B cell (primary cell): ENCODE measurements around the gene MST1. TPM values are rescaled to one million over a fixed set of nuclear protein-coding genes. Genes with fewer than 3 reads are reported as not detected.

Source experiments
- ATAC-seq: fragments of 200-7000 bp; cut with Tn5 transposase; one replicate; pipeline ENCODE4 v1.10.0; 2021; ENCODE audit warnings: low read depth, mild to moderate bottlenecking, moderate number of reproducible peaks, moderate library complexity
- CTCF ChIA-PET: fragments of 350-600 bp; sonication (Branson Sonifier 250); formaldehyde crosslinking; loops from one replicate; lab custom pipeline; 2021; ENCODE audit warnings: antibody characterized with exemption, inconsistent platforms; lab: Charles Lee
- POLR2A ChIA-PET: fragments of 350-600 bp; sonication (Branson Sonifier 250); formaldehyde crosslinking; loops from one replicate; lab custom pipeline; 2021; ENCODE audit warnings: antibody characterized with exemption; lab: Charles Lee
- DNase-seq: peaks from one replicate; pipeline ENCODE4 v3.0.0; 2013
- H2AFZ ChIP-seq: 2 replicates; pipeline ENCODE4 v1.6.1; 2012; ENCODE audit warnings: mild to moderate bottlenecking, low read depth, low read length; ENCODE audit not compliant: insufficient read depth, poor library complexity, severe bottlenecking
- H3K27ac ChIP-seq, 2 donors: 1 replicate in 1 of 2; 2 replicates in 1 of 2; pipeline ENCODE4 v1.5.1; 2012 to 2013; ENCODE audit warnings: low read length in 2 of 2, mild to moderate bottlenecking in 2 of 2, moderate library complexity in 1 of 2
- H3K27me3 ChIP-seq, 4 experiments: fragments of 200-600 bp in 1 of 4; sonication (generic) in 1 of 4; replicated peaks in 1 of 4; 1 replicate in 2 of 4; 2 replicates in 2 of 4; pipeline versions ENCODE4 v1.6.1 to v1.7.0; 2013 to 2016; ENCODE audit warnings: low read length in 3 of 4, mild to moderate bottlenecking in 2 of 4, mixed read lengths in 1 of 4, moderate library complexity in 1 of 4; ENCODE audit not compliant: insufficient read depth in 4 of 4, control insufficient read depth in 3 of 4; ENCODE audit errors: control extremely low read depth in 1 of 4
- H3K36me3 ChIP-seq, 2 experiments: replicated peaks in 1 of 2; 1 replicate in 1 of 2; 2 replicates in 1 of 2; pipeline versions ENCODE4 v1.6.1 to v1.7.1; 2013; ENCODE audit warnings: low read length in 1 of 2; ENCODE audit not compliant: insufficient read depth in 2 of 2, control insufficient read depth in 1 of 2; ENCODE audit errors: control extremely low read depth in 1 of 2, extremely low read depth in 1 of 2
- H3K4me1 ChIP-seq, 2 donors: fragments of 200-600 bp in 1 of 2; sonication (generic) in 1 of 2; 1 replicate in 1 of 2; 2 replicates in 1 of 2; pipeline versions ENCODE4 v1.5.1 to v1.6.1; 2013 to 2017; ENCODE audit warnings: low read length in 2 of 2; ENCODE audit not compliant: control insufficient read depth in 2 of 2, insufficient read depth in 2 of 2
- H3K4me2 ChIP-seq: replicated peaks from 2 replicates; pipeline ENCODE3; 2012; ENCODE audit warnings: mild to moderate bottlenecking, low read depth, low read length; ENCODE audit not compliant: poor library complexity, severe bottlenecking
- H3K4me3 ChIP-seq, 5 experiments: fragments of 200-600 bp in 1 of 5; sonication (generic) in 1 of 5; 1 replicate in 3 of 5; 2 replicates in 2 of 5; pipeline versions ENCODE4 v1.5.1 to v1.7.0; 2011 to 2016; ENCODE audit warnings: low read length in 4 of 5, mild to moderate bottlenecking in 4 of 5, low read depth in 2 of 5, control low read depth in 1 of 5, moderate library complexity in 1 of 5; ENCODE audit not compliant: insufficient read depth in 1 of 5; ENCODE audit errors: control extremely low read depth in 1 of 5, extremely low read depth in 1 of 5
- H3K79me2 ChIP-seq: fragments of 200-600 bp; sonication (generic); one replicate; pipeline ENCODE4 v1.6.0; 2016; ENCODE audit warnings: low read length; ENCODE audit not compliant: control insufficient read depth, insufficient read depth
- H3K9ac ChIP-seq: fragments of 200-600 bp; sonication (generic); 2 replicates; pipeline ENCODE4 v1.6.1; 2017; ENCODE audit warnings: mild to moderate bottlenecking, low read length, moderate library complexity
- H3K9me3 ChIP-seq, 3 donors: one replicate each; pipeline versions ENCODE4 v1.6.1 to v1.7.1; 2013; ENCODE audit warnings: low read length in 2 of 3; ENCODE audit not compliant: control insufficient read depth in 2 of 3, insufficient read depth in 1 of 3; ENCODE audit errors: control extremely low read depth in 1 of 3
- H4K20me1 ChIP-seq: 2 replicates; pipeline ENCODE4 v1.6.0; 2012; ENCODE audit warnings: mild to moderate bottlenecking, low read length; ENCODE audit not compliant: insufficient read depth, control insufficient read depth, poor library complexity, severe bottlenecking
- H3K27ac Mint-ChIP-seq: one replicate; pipeline ENCODE4 v1.8.0; 2021; ENCODE audit warnings: mixed read lengths
- H3K27me3 Mint-ChIP-seq: one replicate; pipeline ENCODE4 v1.8.0; 2021; ENCODE audit warnings: mixed read lengths
- H3K4me1 Mint-ChIP-seq: one replicate; pipeline ENCODE4 v1.8.0; 2021; ENCODE audit warnings: mixed read lengths
- H3K4me3 Mint-ChIP-seq: one replicate; pipeline ENCODE4 v1.8.0; 2021; ENCODE audit warnings: mixed read lengths
- H3K9me3 Mint-ChIP-seq: one replicate; pipeline ENCODE4 v1.8.0; 2022; ENCODE audit warnings: mixed read lengths; ENCODE audit not compliant: insufficient read depth
- CTCF ChIP-seq: fragments of 200-600 bp; IDR thresholded peaks from one replicate; pipeline ENCODE4 v1.8.0; 2022; ENCODE audit warnings: antibody characterized with exemption, mild to moderate bottlenecking
- EZH2 ChIP-seq: IDR thresholded peaks from 2 replicates; pipeline ENCODE4 v1.6.1; 2012; ENCODE audit warnings: borderline replicate concordance, low read depth, mild to moderate bottlenecking, moderate library complexity, low read length; ENCODE audit not compliant: insufficient read depth, poor library complexity, severe bottlenecking
- WGBS: methylation state at CpG from one replicate; pipeline ENCODE4 v1.1.5; 2013; ENCODE audit warnings: missing lambda C conversion rate; ENCODE audit not compliant: insufficient coverage; 5-methylcytosine and 5-hydroxymethylcytosine counted together
- intact Hi-C: fragments of 100-400 bp; cut with micrococcal nuclease; formaldehyde crosslinking; loops from one replicate; pipeline ENCODE4 v1.10.0; 2022
- polyA plus RNA-seq: library from polyadenylated mRNA; depleted of rRNA; stranded (reverse); fragments of >200 nt; gene quantifications from 2 replicates; pipeline ENCODE4 v1.2.3, GENCODE V29; 2012
- total RNA-seq, 2 donors: library from RNA; stranded (reverse); fragments of 120-200 nt in 1 of 2; gene quantifications; 1 replicate in 1 of 2; 2 replicates in 1 of 2; pipeline versions ENCODE4 v1.2.3 to v1.2.4, GENCODE V29; 2013 to 2022

Gene MST1
- total and polyA plus RNA-seq, 2 donors (not counting 1 experiment from before 2014, with no cell fraction given), result 14.5 to 26.4 TPM

GRCh38 chr3:49714728-49715550 is 25.7 kb upstream of the MST1 start:
- no peak for TF ChIP-seq CTCF
- no peak for TF ChIP-seq EZH2
- Histone ChIP-seq H3K4me2 (no peak overlapping the region), H3K9me3 (no peaks in the 10 kb centered on the region), H4K20me1 (no peaks in the 10 kb centered on the region), H3K27ac (no peak overlapping the region), H2AFZ (no peak overlapping the region), H3K4me3 (no peak overlapping the region), H3K4me1 (peaks cover 6 to 24% of the 10 kb centered on the region in 2 donors), H3K9ac (no peak overlapping the region), H3K79me2 (peaks cover 4% of the 10 kb centered on the region), H3K27me3 (no peaks in the 10 kb centered on the region), H3K36me3 (peaks cover 0 to 5% of the 10 kb centered on the region in 2 experiments)
- Mint-ChIP-seq H3K27me3 (no peaks in the 10 kb centered on the region), H3K9me3 (no peaks in the 10 kb centered on the region), H3K27ac (no peak overlapping the region), H3K4me1 (peaks cover 18% of the 10 kb centered on the region), H3K4me3 (no peak overlapping the region)
- CTCF ChIA-PET, result no interaction called here
- no peak for DNase-seq
- 95% methylated on average over 13 of the region's 13 CpGs for WGBS
- ATAC-seq, result no peak
- POLR2A ChIA-PET, result interaction anchor here (1.0 kb wide), 1 partner anchor 10 kb away, joined by 5 read pairs; the partner anchor contains the start of gene GMPPB
- intact Hi-C loops, result no loop called here
